Mesodermal cell (in vitro differentiated cells): ENCODE measurements around the gene RNF150.

Experiments used
- H3K27ac ChIP-seq: 2 replicates; pipeline ENCODE4 v1.7.0; 2013; ENCODE audit warnings: mild to moderate bottlenecking, low read depth, low read length, moderate library complexity; ENCODE audit not compliant: severe bottlenecking
- H3K36me3 ChIP-seq: 2 replicates; pipeline ENCODE4 v1.7.1; 2013; ENCODE audit warnings: mild to moderate bottlenecking, low read length, moderate library complexity; ENCODE audit not compliant: control insufficient read depth, insufficient read depth
- H3K4me1 ChIP-seq: one replicate; pipeline ENCODE4 v1.7.1; 2013; ENCODE audit warnings: mild to moderate bottlenecking, low read length; ENCODE audit not compliant: insufficient read depth, control insufficient read depth, poor library complexity, severe bottlenecking
- H3K4me3 ChIP-seq: 2 replicates; pipeline ENCODE4 v1.7.0; 2013; ENCODE audit warnings: low read length, control low read depth, mild to moderate bottlenecking; ENCODE audit not compliant: insufficient read depth, poor library complexity, severe bottlenecking; ENCODE audit errors: extremely low read depth
- H3K9me3 ChIP-seq: 2 replicates; pipeline ENCODE4 v1.7.1; 2013; ENCODE audit warnings: mild to moderate bottlenecking, low read length, moderate library complexity; ENCODE audit not compliant: control insufficient read depth
- WGBS, 2 experiments: methylation state at CpG; one replicate each; pipeline ENCODE4 v1.1.5; 2013; ENCODE audit warnings: missing lambda C conversion rate in 2 of 2; ENCODE audit not compliant: insufficient coverage in 2 of 2; 5-methylcytosine and 5-hydroxymethylcytosine counted together

The RNF150 gene

GRCh38 chr4:140925417-140925816 is 207.9 kb downstream of the RNF150 start:
- peaks cover 7% of the 10 kb centered on the region for H3K4me1 ChIP-seq
- H3K9me3 ChIP-seq = no peaks in the 10 kb centered on the region
- WGBS, 2 experiments = 100% methylated on average over 4 to 5 of the region's 6 CpGs
- H3K36me3 ChIP-seq = no peaks in the 10 kb centered on the region
- H3K27ac ChIP-seq = no peak overlapping the region
- H3K4me3 ChIP-seq = no peak overlapping the region

- no peaks in the 10 kb centered on the region for H3K9me3 ChIP-seq
- no peak overlapping the region for H3K4me3 ChIP-seq
- 35 to 88% methylated on average over 1 to 2 of the region's 3 CpGs for WGBS, 2 experiments
- H3K4me1 ChIP-seq = peaks cover 7% of the 10 kb centered on the region
- H3K27ac ChIP-seq = no peak overlapping the region
- H3K36me3 ChIP-seq = no peaks in the 10 kb centered on the region
Observed at GRCh38 chr4:140924761-140925392, 208.4 kb downstream of the RNF150 start.

- WGBS, 2 experiments = 89 to 90% methylated on average over 2 to 3 of the region's 3 CpGs
Observed at GRCh38 chr4:140906993-140907962, 226.0 kb downstream of the RNF150 start.

GRCh38 chr4:140904904-140905303 is 228.4 kb downstream of the RNF150 start:
- Histone ChIP-seq H3K4me3 (no peak overlapping the region), H3K36me3 (no peaks in the 10 kb centered on the region), H3K4me1 (no peaks in the 10 kb centered on the region), H3K27ac (no peak overlapping the region), H3K9me3 (no peaks in the 10 kb centered on the region)
- WGBS, 2 experiments = 86 to 88% methylated on average over 1 of the region's 2 CpGs

More at GRCh38 chr4:140906993-140907962, 226.0 kb downstream of the RNF150 start:
- Histone ChIP-seq H3K36me3 (no peaks in the 10 kb centered on the region), H3K27ac (no peak overlapping the region), H3K4me1 (no peaks in the 10 kb centered on the region), H3K9me3 (no peaks in the 10 kb centered on the region), H3K4me3 (no peak overlapping the region)

- Histone ChIP-seq H3K9me3 (no peaks in the 10 kb centered on the region), H3K4me3 (no peak overlapping the region), H3K27ac (no peak overlapping the region), H3K4me1 (no peaks in the 10 kb centered on the region), H3K36me3 (no peaks in the 10 kb centered on the region)
- WGBS, 2 experiments = 76 to 77% methylated on average over 9 of the region's 9 CpGs
Observed at GRCh38 chr4:140903522-140904475, 229.5 kb downstream of the RNF150 start.

- Histone ChIP-seq H3K9me3 (no peaks in the 10 kb centered on the region), H3K4me3 (no peak overlapping the region), H3K4me1 (no peaks in the 10 kb centered on the region), H3K36me3 (no peaks in the 10 kb centered on the region), H3K27ac (no peak overlapping the region)
- WGBS, 2 experiments = 100% methylated on average over 1 of the region's 1 CpG
Observed at GRCh38 chr4:140901736-140902336, 231.4 kb downstream of the RNF150 start.

- H3K4me1 ChIP-seq = no peaks in the 10 kb centered on the region
- no peaks in the 10 kb centered on the region for H3K9me3 ChIP-seq
- no peaks in the 10 kb centered on the region for H3K36me3 ChIP-seq
- H3K27ac ChIP-seq = no peak overlapping the region
- H3K4me3 ChIP-seq = no peak overlapping the region
Observed at GRCh38 chr4:140893939-140894338, 239.3 kb downstream of the RNF150 start.

GRCh38 chr4:140888054-140888453 is 245.2 kb downstream of the RNF150 start:
- H3K36me3 ChIP-seq = no peaks in the 10 kb centered on the region
- H3K27ac ChIP-seq = no peak overlapping the region
- no peaks in the 10 kb centered on the region for H3K9me3 ChIP-seq
- no peak overlapping the region for H3K4me3 ChIP-seq
- no peaks in the 10 kb centered on the region for H3K4me1 ChIP-seq
- WGBS, 2 experiments = 78% methylated on average over 1 of the region's 3 CpGs; no CpG with 5 or more reads in 1 of the 2 experiments

- H3K36me3 ChIP-seq = no peaks in the 10 kb centered on the region
- no peak overlapping the region for H3K4me3 ChIP-seq
- 100% methylated on average over 2 of the region's 2 CpGs for WGBS, 2 experiments
- no peaks in the 10 kb centered on the region for H3K4me1 ChIP-seq
- H3K9me3 ChIP-seq = no peaks in the 10 kb centered on the region
- no peak overlapping the region for H3K27ac ChIP-seq
Observed at GRCh38 chr4:140887467-140887866, 245.8 kb downstream of the RNF150 start.

- Histone ChIP-seq H3K4me1 (no peaks in the 10 kb centered on the region), H3K36me3 (no peaks in the 10 kb centered on the region), H3K27ac (no peak overlapping the region), H3K9me3 (no peaks in the 10 kb centered on the region), H3K4me3 (no peak overlapping the region)
- 25 to 57% methylated on average over 2 to 3 of the region's 4 CpGs for WGBS, 2 experiments
Observed at GRCh38 chr4:140884431-140885058, 248.7 kb downstream of the RNF150 start.
